IMR-90 (cell line): Measurements from ENCODE around the gene TMEM218. TPM values are rescaled to one million over a fixed set of nuclear protein-coding genes. Genes with fewer than 3 reads are reported as not detected.

Source experiments
- ATAC-seq: fragments of 200-7000 bp; cut with Tn5 transposase; 2 replicates; pipeline ENCODE4 v1.9.1; 2020; ENCODE audit warnings: low read depth, mild to moderate bottlenecking, moderate library complexity
- BruUV-seq: library from RNA; stranded (reverse); fragments of 400-500 nt; replicated peaks from 2 replicates; lab custom pipeline; 2021; lab: Mats Ljungman, UMichigan
- CTCF ChIA-PET: fragments of 300-600 bp; formaldehyde crosslinking; extraction: SDS; loops from one replicate; lab custom pipeline; 2021; ENCODE audit warnings: antibody characterized with exemption; lab: Yijun Ruan, JAX
- POLR2A ChIA-PET: fragments of 300-600 bp; sonication (Branson Sonifier 250); formaldehyde crosslinking; loops from one replicate; lab custom pipeline; 2022; ENCODE audit warnings: antibody characterized with exemption; ENCODE audit not compliant: unreplicated experiment; lab: Charles Lee
- DNase-seq: peaks from one replicate; pipeline ENCODE4 v3.0.0; 2013
- H2AFZ ChIP-seq: replicated peaks from 2 replicates; pipeline ENCODE3; 2013; ENCODE audit warnings: low read length, mild to moderate bottlenecking; ENCODE audit not compliant: poor library complexity
- H2AK5ac ChIP-seq: 2 replicates; pipeline ENCODE4 v1.6.1; 2013; ENCODE audit warnings: low read depth, low read length, inconsistent platforms
- H2AK9ac ChIP-seq: replicated peaks from 2 replicates; pipeline ENCODE3; 2013; ENCODE audit warnings: mild to moderate bottlenecking, low read depth, low read length, moderate library complexity; ENCODE audit not compliant: poor library complexity
- H2BK120ac ChIP-seq: 2 replicates; pipeline ENCODE4 v1.6.1; 2013; ENCODE audit warnings: low read depth, low read length, inconsistent platforms
- H2BK15ac ChIP-seq: 3 replicates; pipeline ENCODE4 v1.6.1; 2013; ENCODE audit warnings: low read depth, low read length, inconsistent platforms
- H2BK20ac ChIP-seq: 2 replicates; pipeline ENCODE4 v1.6.1; 2013; ENCODE audit warnings: low read depth, mild to moderate bottlenecking, inconsistent platforms, low read length, moderate library complexity
- H2BK5ac ChIP-seq: 2 replicates; pipeline ENCODE4 v1.6.1; 2013; ENCODE audit warnings: mild to moderate bottlenecking, low read depth, low read length, inconsistent platforms; ENCODE audit not compliant: poor library complexity, severe bottlenecking
- H3K14ac ChIP-seq: replicated peaks from 2 replicates; pipeline ENCODE4 v1.6.1; 2013; ENCODE audit warnings: low read depth, low read length, inconsistent platforms
- H3K18ac ChIP-seq: 2 replicates; pipeline ENCODE4 v1.6.1; 2013; ENCODE audit warnings: low read depth, low read length, control low read depth
- H3K23ac ChIP-seq: 2 replicates; pipeline ENCODE4 v1.6.1; 2013; ENCODE audit warnings: low read depth, low read length, inconsistent platforms
- H3K27ac ChIP-seq: 2 replicates; pipeline ENCODE4 v1.5.1; 2013; ENCODE audit warnings: mild to moderate bottlenecking, control low read depth, low read length; ENCODE audit not compliant: insufficient read depth
- H3K27me3 ChIP-seq: 2 replicates; pipeline ENCODE4 v1.6.1; 2013; ENCODE audit warnings: low read length; ENCODE audit not compliant: control insufficient read depth, insufficient read depth
- H3K36me3 ChIP-seq: 2 replicates; pipeline ENCODE4 v1.6.1; 2013; ENCODE audit warnings: low read length, mixed read lengths; ENCODE audit not compliant: control insufficient read depth, insufficient read depth
- H3K4ac ChIP-seq: 2 replicates; pipeline ENCODE4 v1.6.1; 2013; ENCODE audit warnings: low read depth, low read length, inconsistent platforms
- H3K4me1 ChIP-seq: 2 replicates; pipeline ENCODE4 v1.6.1; 2013; ENCODE audit warnings: low read length, mixed read lengths; ENCODE audit not compliant: control insufficient read depth, insufficient read depth
- H3K4me2 ChIP-seq: 2 replicates; pipeline ENCODE4 v1.6.1; 2013; ENCODE audit warnings: low read depth, mild to moderate bottlenecking, control low read depth, low read length, moderate library complexity
- H3K4me3 ChIP-seq: 2 replicates; pipeline ENCODE4 v1.5.1; 2013; ENCODE audit warnings: low read depth, mild to moderate bottlenecking, control low read depth, low read length, moderate library complexity; ENCODE audit not compliant: insufficient read depth
- H3K56ac ChIP-seq: 2 replicates; pipeline ENCODE4 v1.6.1; 2013; ENCODE audit warnings: low read length, inconsistent platforms; ENCODE audit not compliant: insufficient read depth; ENCODE audit errors: extremely low read depth
- H3K79me1 ChIP-seq, 2 experiments: 2 replicates each; pipeline ENCODE4 v1.6.1; 2013; ENCODE audit warnings: low read length in 2 of 2, inconsistent platforms in 1 of 2, low read depth in 1 of 2
- H3K9ac ChIP-seq: 2 replicates; pipeline ENCODE4 v1.6.1; 2013; ENCODE audit warnings: low read depth, low read length, control low read depth
- H3K9me1 ChIP-seq: 2 replicates; pipeline ENCODE4 v1.6.1; 2013; ENCODE audit warnings: low read length, inconsistent platforms; ENCODE audit not compliant: insufficient read depth
- H3K9me3 ChIP-seq: 2 replicates; pipeline ENCODE4 v1.6.1; 2013; ENCODE audit warnings: low read length; ENCODE audit not compliant: control insufficient read depth, insufficient read depth
- H4K20me1 ChIP-seq: 2 replicates; pipeline ENCODE4 v1.6.1; 2013; ENCODE audit warnings: low read length, inconsistent platforms; ENCODE audit not compliant: insufficient read depth
- H4K5ac ChIP-seq: 2 replicates; pipeline ENCODE4 v1.6.1; 2013; ENCODE audit warnings: mild to moderate bottlenecking, low read depth, low read length, control low read depth
- H4K8ac ChIP-seq, 2 experiments: 2 replicates each; pipeline ENCODE4 v1.6.1; 2013; ENCODE audit warnings: low read depth in 2 of 2, low read length in 2 of 2, control low read depth in 1 of 2, inconsistent platforms in 1 of 2
- H4K91ac ChIP-seq: 2 replicates; pipeline ENCODE4 v1.6.1; 2013; ENCODE audit warnings: low read depth, low read length, inconsistent platforms; ENCODE audit not compliant: insufficient read depth
- MAZ ChIP-seq: IDR thresholded peaks from 2 replicates; pipeline ENCODE4 v1.6.1; 2012; ENCODE audit warnings: low read depth, mild to moderate bottlenecking, low read length, improper control_type of control experiment, moderate library complexity, borderline replicate concordance
- WGBS, 2 experiments: methylation state at CpG; one replicate each; pipeline versions ENCODE4 v1.1.5 to v1.1.7; 2013; ENCODE audit warnings: missing lambda C conversion rate in 2 of 2; ENCODE audit not compliant: insufficient read length in 1 of 2; ENCODE audit errors: extremely low coverage in 2 of 2; 5-methylcytosine and 5-hydroxymethylcytosine counted together
- dilution Hi-C: fragments of 300-500 bp; cut with HindIII; formaldehyde crosslinking; loops from one replicate; pipeline ENCODE4 v1.14.3; 2018; ENCODE audit warnings: low sequenced_read_pairs; ENCODE audit not compliant: unreplicated experiment
- in situ Hi-C: fragments of 300-500 bp; cut with MboI; formaldehyde crosslinking; loops from 3 replicates; pipeline ENCODE4 v1.14.3; 2019; ENCODE audit warnings: low sequenced_read_pairs, inconsistent platforms, mixed read lengths
- intact Hi-C: fragments of 100-400 bp; cut with micrococcal nuclease; formaldehyde crosslinking; loops from 2 replicates; pipeline ENCODE4 v1.10.0; 2022
- polyA plus RNA-seq, 3 experiments: library from polyadenylated mRNA; depleted of rRNA; stranded (reverse); fragments of >200 nt; gene quantifications; 2 replicates each; pipeline ENCODE4 v1.2.3, GENCODE V29; 2012; ENCODE audit warnings: low replicate concordance in 1 of 3
- total RNA-seq: library from RNA; depleted of rRNA; stranded (reverse); fragments of >200 nt; gene quantifications from 2 replicates; pipeline ENCODE4 v1.2.3, GENCODE V29; 2012

TMEM218 gene
- total and polyA plus RNA-seq, 2 of the 4 experiments (the other 2 are of a cell fraction), result 19.4 to 23.0 TPM

DNA sequence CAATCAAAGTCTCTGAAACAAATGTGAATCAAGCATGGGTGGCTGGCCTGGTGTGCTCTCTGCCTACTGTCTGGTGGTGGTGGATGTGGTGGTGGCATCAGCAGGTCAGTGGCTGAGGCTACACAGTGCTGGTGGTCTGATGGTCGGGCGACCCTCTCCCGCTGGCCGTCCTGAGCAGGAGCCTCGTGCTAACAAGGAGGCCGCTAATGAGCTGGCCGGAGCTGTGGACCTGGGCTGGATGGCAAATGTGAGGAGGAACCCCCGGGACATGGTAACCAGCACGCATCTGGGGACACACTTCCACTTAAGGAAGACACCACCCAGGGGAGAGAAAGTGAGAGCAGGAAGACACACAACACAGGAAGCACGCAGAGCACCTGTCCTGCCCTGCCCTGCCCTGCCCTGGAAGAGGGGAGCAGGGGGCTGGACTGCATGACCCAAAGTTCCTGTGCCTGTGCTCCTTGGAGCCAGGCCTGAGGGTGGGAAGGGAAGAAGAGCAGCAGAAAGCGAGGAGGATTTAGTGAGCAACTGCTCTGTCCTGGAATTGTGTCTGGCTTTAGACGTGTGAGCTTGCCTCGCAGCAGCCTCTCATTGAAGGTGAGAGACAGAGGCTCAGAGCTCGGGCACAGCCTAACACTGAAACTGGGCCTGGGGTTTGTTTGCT is 24.7 kb downstream of the TMEM218 start:
- Histone ChIP-seq H2BK15ac (no peak overlapping the region), H3K9ac (no peak overlapping the region), H4K5ac (no peak overlapping the region), H2AK9ac (peak overlapping the region; percentile 72), H3K4me1 (peaks cover 20% of the 10 kb centered on the region), H4K20me1 (no peaks in the 10 kb centered on the region), H2BK20ac (no peak overlapping the region), H3K9me3 (no peaks in the 10 kb centered on the region), H3K36me3 (no peaks in the 10 kb centered on the region), H3K4ac (no peak overlapping the region; the same call in 1 of the 2 replicates), H4K91ac (no peak overlapping the region), H3K4me3 (no peak overlapping the region), H3K56ac (no peak overlapping the region), H2AFZ (no peak overlapping the region), H3K4me2 (no peak overlapping the region), H4K8ac (no peak overlapping the region), H2AK5ac (no peak overlapping the region), H3K79me1 (no peaks in the 10 kb centered on the region), H3K27ac (no peak overlapping the region), H3K14ac (no peak overlapping the region), H3K27me3 (no peaks in the 10 kb centered on the region), H3K18ac (no peak overlapping the region), H2BK120ac (no peak overlapping the region), H3K23ac (no peak overlapping the region), H2BK5ac (no peak overlapping the region), H3K9me1 (peaks cover 18% of the 10 kb centered on the region)
- ATAC-seq, result no peak
- WGBS, 2 experiments, result 84% methylated on average over 6 of the region's 14 CpGs; no CpG with 5 or more reads in 1 of the 2 experiments
- in situ Hi-C loops, result no loop called here
- POLR2A ChIA-PET, result no interaction called here
- DNase-seq, result no peak
- dilution Hi-C loops, result no loop called here
- BruUV-seq, result no TSS peak
- intact Hi-C loops, result no loop called here
- CTCF ChIA-PET, result no interaction called here
- TF ChIP-seq MAZ, result no peak
